HCT116 (cell line): ENCODE measurements around the gene ARFRP1.

Source experiments
- CTCF ChIP-seq, 3 experiments: fragments of 200-600 bp in 1 of 3; sonication (generic) in 1 of 3; IDR thresholded peaks in 2 of 3; conservative IDR thresholded peaks in 1 of 3; 2 replicates each; pipeline ENCODE4 v1.5.1; 2012 to 2017; ENCODE audit warnings: low read depth in 2 of 3, low read length in 2 of 3, antibody characterized with exemption in 1 of 3, borderline replicate concordance in 1 of 3, control low read depth in 1 of 3, mild to moderate bottlenecking in 1 of 3, mixed read lengths in 1 of 3, mixed run types in 1 of 3, moderate library complexity in 1 of 3; ENCODE audit not compliant: insufficient read depth in 1 of 3
- POLR2AphosphoS5 ChIP-seq: IDR thresholded peaks from 2 replicates; pipeline ENCODE4 v1.6.1; 2011; ENCODE audit warnings: mild to moderate bottlenecking, low read depth, low read length, moderate library complexity
- SIN3A ChIP-seq: IDR thresholded peaks from 2 replicates; pipeline ENCODE4 v1.6.1; 2012; ENCODE audit warnings: low read depth
- ZBTB33 ChIP-seq: IDR thresholded peaks from 2 replicates; pipeline ENCODE4 v1.6.1; 2011; ENCODE audit warnings: mild to moderate bottlenecking, low read length, moderate library complexity; ENCODE audit not compliant: insufficient replicate concordance; ENCODE audit errors: extremely low read depth

GRCh38 chr20:63754008-63754407, 46.2 kb upstream of the ARFRP1 start:
- TF ChIP-seq SIN3A, result no peak
- no peak for TF ChIP-seq POLR2AphosphoS5
- no peak for TF ChIP-seq CTCF (IDR thresholded peaks at IDR 0.05 in 2 of 3, conservative IDR thresholded peaks at IDR 0.05 in 1 of 3; ENCODE audit: borderline replicate concordance in 1 of 3, insufficient read depth in 1 of 3, low read depth in 2 of 3, low read length in 2 of 3)
- TF ChIP-seq ZBTB33, result no peak
